GM12878 (cell line): ENCODE data around the gene CACNA2D3. TPM values are rescaled to one million over a fixed set of nuclear protein-coding genes. Genes with fewer than 3 reads are reported as not detected.
A peak's percentile ranks its signal among the peaks of the same experiment; 100 is the strongest.

Experiments
- ATAC-seq: fragments of 200-7000 bp; cut with Tn5 transposase; 3 replicates; pipeline ENCODE4 v1.9.1; 2020; ENCODE audit warnings: mild to moderate bottlenecking, moderate library complexity
- BruUV-seq: library from RNA; stranded (reverse); fragments of 400-500 nt; replicated peaks from 2 replicates; lab custom pipeline; 2021; lab: Mats Ljungman, UMichigan
- CTCF ChIA-PET: fragments of 300-600 bp; sonication (Branson Sonifier 250); formaldehyde crosslinking; extraction: SDS; loops from one replicate; lab custom pipeline; 2021; ENCODE audit warnings: inconsistent platforms; lab: Yijun Ruan, JAX
- POLR2A ChIA-PET: fragments of 350-600 bp; formaldehyde crosslinking; extraction: SDS; loops from one replicate; lab custom pipeline; 2021; ENCODE audit warnings: inconsistent platforms; lab: Charles Lee
- RAD21 ChIA-PET: fragments of 300-600 bp; sonication (Branson Sonifier 250); formaldehyde crosslinking; loops from one replicate; lab custom pipeline; 2023; ENCODE audit warnings: antibody characterized with exemption; ENCODE audit not compliant: unreplicated experiment; lab: Charles Lee
- SMC1A ChIA-PET: fragments of 300-600 bp; sonication (Branson Sonifier 250); formaldehyde crosslinking; loops from one replicate; lab custom pipeline; 2023; ENCODE audit not compliant: unreplicated experiment, uncharacterized antibody; lab: Charles Lee
- DNase-seq: peaks from one replicate; pipeline ENCODE4 v3.0.0-alpha.2; 2011; ENCODE audit warnings: low read depth, low spot score
- FAIRE-seq: peaks from 3 replicates; lab custom pipeline; 2011; peaks lifted over from hg19 to GRCh38; lab: Jason Lieb, UNC
- H2AFZ ChIP-seq: 2 replicates; pipeline ENCODE4 v1.6.0; 2011; ENCODE audit warnings: low read depth, low read length, control low read depth; ENCODE audit not compliant: control insufficient read depth
- H3K27ac ChIP-seq: 2 replicates; pipeline ENCODE4 v1.5.1; 2011; ENCODE audit warnings: control low read depth; ENCODE audit not compliant: control insufficient read depth, insufficient read depth
- H3K27me3 ChIP-seq, 2 experiments: replicated peaks in 1 of 2; 2 replicates each; pipeline versions ENCODE4 v1.6.0 to v1.6.1; 2011; ENCODE audit warnings: low read length in 1 of 2; ENCODE audit not compliant: control insufficient read depth in 2 of 2, insufficient read depth in 2 of 2
- H3K36me3 ChIP-seq, 2 experiments: 2 replicates each; pipeline ENCODE4 v1.5.1; 2011; ENCODE audit warnings: low read length in 1 of 2; ENCODE audit not compliant: control insufficient read depth in 2 of 2, insufficient read depth in 2 of 2
- H3K4me1 ChIP-seq: 2 replicates; pipeline ENCODE4 v1.6.1; 2011; ENCODE audit warnings: mild to moderate bottlenecking, low read length, moderate library complexity, mixed read lengths; ENCODE audit not compliant: control insufficient read depth, insufficient read depth
- H3K4me2 ChIP-seq: 2 replicates; pipeline ENCODE4 v1.6.0; 2011; ENCODE audit warnings: control low read depth; ENCODE audit not compliant: control insufficient read depth, insufficient read depth
- H3K4me3 ChIP-seq: fragments of 200-600 bp; sonication (generic); 2 replicates; pipeline ENCODE4 v1.5.1; 2016
- H3K79me2 ChIP-seq: 2 replicates; pipeline ENCODE4 v1.6.0; 2011; ENCODE audit warnings: low read length; ENCODE audit not compliant: control insufficient read depth, insufficient read depth
- H3K9ac ChIP-seq: 2 replicates; pipeline ENCODE4 v1.8.0; 2011; ENCODE audit warnings: low read length, control low read depth, mixed read lengths; ENCODE audit not compliant: control insufficient read depth, insufficient read depth
- H3K9me3 ChIP-seq: replicated peaks from 3 replicates; pipeline ENCODE4 v1.5.1; 2011; ENCODE audit warnings: mild to moderate bottlenecking, low read length; ENCODE audit not compliant: control insufficient read depth, insufficient read depth
- H4K20me1 ChIP-seq: 2 replicates; pipeline ENCODE4 v1.6.0; 2011; ENCODE audit not compliant: control insufficient read depth, insufficient read depth
- E2F8 ChIP-seq: fragments of 450-650 bp; IDR thresholded peaks from 2 replicates; pipeline ENCODE4 v1.6.1; 2018; ENCODE audit warnings: mild to moderate bottlenecking, low read depth, moderate library complexity; ENCODE audit not compliant: partially characterized antibody
- EED ChIP-seq: sonication (generic); IDR thresholded peaks from 2 replicates; pipeline ENCODE4 v1.6.1; 2016; ENCODE audit warnings: antibody characterized with exemption, low read depth
- GABPA ChIP-seq: IDR thresholded peaks from 2 replicates; pipeline ENCODE4 v1.6.1; 2014; ENCODE audit warnings: antibody characterized with exemption, low read depth, mild to moderate bottlenecking, inconsistent platforms
- IRF4 ChIP-seq: IDR thresholded peaks from 2 replicates; pipeline ENCODE4 v1.6.1; 2011; ENCODE audit warnings: low read depth, low read length
- JUND ChIP-seq: IDR thresholded peaks from 2 replicates; pipeline ENCODE4 v1.6.1; 2012; ENCODE audit warnings: low read depth, mild to moderate bottlenecking, low read length, improper control_type of control experiment, moderate library complexity
- MEF2B ChIP-seq: fragments of 450-650 bp; IDR thresholded peaks from 2 replicates; pipeline ENCODE4 v1.6.1; 2018; ENCODE audit warnings: mild to moderate bottlenecking, moderate library complexity; ENCODE audit not compliant: partially characterized antibody, poor library complexity, severe bottlenecking
- NFYA ChIP-seq: IDR thresholded peaks from 2 replicates; pipeline ENCODE4 v1.6.1; 2011; ENCODE audit warnings: low read depth, mild to moderate bottlenecking, low read length, improper control_type of control experiment, borderline replicate concordance
- SPI1 ChIP-seq: IDR thresholded peaks from 2 replicates; pipeline ENCODE4 v1.6.1; 2011; ENCODE audit warnings: low read depth, mild to moderate bottlenecking, low read length, moderate library complexity, borderline replicate concordance; ENCODE audit not compliant: insufficient read depth
- WGBS: methylation state at CpG from one replicate; pipeline ENCODE4 v1.1.6; 2016; ENCODE audit warnings: low lambda C conversion rate; ENCODE audit not compliant: insufficient replicate concordance, insufficient coverage; ENCODE audit errors: missing lambda C conversion rate; 5-methylcytosine and 5-hydroxymethylcytosine counted together
- in situ Hi-C: fragments of 300-500 bp; cut with MboI; formaldehyde crosslinking; loops from 9 replicates; pipeline ENCODE4 v1.14.3; 2018; ENCODE audit warnings: mixed read lengths
- intact Hi-C: fragments of 100-400 bp; cut with micrococcal nuclease; formaldehyde crosslinking; loops from one replicate; pipeline ENCODE4 v1.14.2; 2022; ENCODE audit not compliant: unreplicated experiment
- polyA plus RNA-seq, 11 experiments: library from polyadenylated mRNA; depleted of rRNA in 4 of 11; unstranded in 6 of 11; stranded (reverse) in 5 of 11; fragments of >200 nt; fragmentation: Nextera tagmentation in 4 of 11; fragmentation: Illumina TruSeq in 1 of 11; extraction: Ambion mirVana in 4 of 11; extraction: Trizol in 1 of 11; gene quantifications; 1 replicate in 1 of 11; 2 replicates in 10 of 11; pipeline versions ENCODE4 v1.2.1 to v1.2.3, GENCODE V29; 2011 to 2016; ENCODE audit warnings: inconsistent platforms in 2 of 11, missing spikeins in 2 of 11, low read depth in 1 of 11
- total RNA-seq, 4 experiments: library from RNA; depleted of rRNA in 3 of 4; stranded (reverse); fragments of >200 nt in 3 of 4; fragmentation: Illumina TruSeq in 1 of 4; extraction: Trizol in 1 of 4; gene quantifications; 2 replicates each; pipeline versions ENCODE4 v1.2.1 to v1.2.3, GENCODE V29; 2013 to 2021

CACNA2D3 gene
- total and polyA plus RNA-seq, 10 of the 15 experiments (the other 5 are each of a cell fraction or from before 2014, with no cell fraction given), result not detected

GRCh38 chr3:54356261-54357045 is 234.1 kb downstream of the CACNA2D3 start:
- DNase-seq (no peak), FAIRE-seq (no peak), ATAC-seq (no peak)
- in situ Hi-C loops (no loop called here), intact Hi-C loops (no loop called here)
- ChIA-PET POLR2A (no interaction called here), SMC1A (no interaction called here), CTCF (no interaction called here), RAD21 (no interaction called here)
- H2AFZ ChIP-seq, result no peak overlapping the region
- no peaks in the 10 kb centered on the region for H3K27me3 ChIP-seq
- no TSS peak for BruUV-seq
- H3K4me3 ChIP-seq, result no peak overlapping the region
- H3K27ac ChIP-seq, result no peak overlapping the region
- 0% methylated on average over 6 of the region's 6 CpGs for WGBS
- no peaks in the 10 kb centered on the region for H3K4me1 ChIP-seq
- TF ChIP-seq EED (no peak), SPI1 (peak; percentile 16; the same call in 1 of the 2 replicates)
- no peaks in the 10 kb centered on the region for H3K9me3 ChIP-seq
- H3K79me2 ChIP-seq, result no peaks in the 10 kb centered on the region
- H3K36me3 ChIP-seq, result no peaks in the 10 kb centered on the region
- no peak overlapping the region for H3K4me2 ChIP-seq
- no peaks in the 10 kb centered on the region for H4K20me1 ChIP-seq
- no peak overlapping the region for H3K9ac ChIP-seq

GRCh38 chr3:54357301-54357700 is 234.9 kb downstream of the CACNA2D3 start:
- CTCF ChIA-PET, result no interaction called here
- H3K79me2 ChIP-seq, result no peaks in the 10 kb centered on the region
- no peak for ATAC-seq
- no peak overlapping the region for H3K4me2 ChIP-seq
- H3K9ac ChIP-seq, result no peak overlapping the region
- H4K20me1 ChIP-seq, result no peaks in the 10 kb centered on the region
- no peak overlapping the region for H3K27ac ChIP-seq
- no peaks in the 10 kb centered on the region for H3K27me3 ChIP-seq
- FAIRE-seq, result no peak
- no peaks in the 10 kb centered on the region for H3K4me1 ChIP-seq
- H3K4me3 ChIP-seq, result no peak overlapping the region
- no peak overlapping the region for H2AFZ ChIP-seq
- SMC1A ChIA-PET, result no interaction called here
- in situ Hi-C loops, result no loop called here
- RAD21 ChIA-PET, result no interaction called here
- intact Hi-C loops, result no loop called here
- no peaks in the 10 kb centered on the region for H3K36me3 ChIP-seq
- no TSS peak for BruUV-seq
- no peaks in the 10 kb centered on the region for H3K9me3 ChIP-seq
- POLR2A ChIA-PET, result no interaction called here
- no peak for DNase-seq
- WGBS, result 8% methylated on average over 5 of the region's 5 CpGs
- no peak for TF ChIP-seq IRF4
- TF ChIP-seq MEF2B, result no peak
- TF ChIP-seq JUND, result no peak
- TF ChIP-seq NFYA, result no peak
- no peak for TF ChIP-seq E2F8
- TF ChIP-seq GABPA, result no peak
